CD4-positive, alpha-beta T cell treated with Interleukin-6 at 100 ng/mL for 8 hours (primary cell): Measurements from ENCODE around the gene ASB1.
"Not testable (repeated sequence)": the region's sequence is repeated elsewhere in the genome, so short reads cannot be mapped to it uniquely, and the experiment has no call there.

ENCODE experiments used
- DNase-seq: peaks from one replicate; pipeline ENCODE4 v3.0.0-alpha.2; 2020; ENCODE audit warnings: mixed read lengths, low spot score

Gene ASB1

DNA sequence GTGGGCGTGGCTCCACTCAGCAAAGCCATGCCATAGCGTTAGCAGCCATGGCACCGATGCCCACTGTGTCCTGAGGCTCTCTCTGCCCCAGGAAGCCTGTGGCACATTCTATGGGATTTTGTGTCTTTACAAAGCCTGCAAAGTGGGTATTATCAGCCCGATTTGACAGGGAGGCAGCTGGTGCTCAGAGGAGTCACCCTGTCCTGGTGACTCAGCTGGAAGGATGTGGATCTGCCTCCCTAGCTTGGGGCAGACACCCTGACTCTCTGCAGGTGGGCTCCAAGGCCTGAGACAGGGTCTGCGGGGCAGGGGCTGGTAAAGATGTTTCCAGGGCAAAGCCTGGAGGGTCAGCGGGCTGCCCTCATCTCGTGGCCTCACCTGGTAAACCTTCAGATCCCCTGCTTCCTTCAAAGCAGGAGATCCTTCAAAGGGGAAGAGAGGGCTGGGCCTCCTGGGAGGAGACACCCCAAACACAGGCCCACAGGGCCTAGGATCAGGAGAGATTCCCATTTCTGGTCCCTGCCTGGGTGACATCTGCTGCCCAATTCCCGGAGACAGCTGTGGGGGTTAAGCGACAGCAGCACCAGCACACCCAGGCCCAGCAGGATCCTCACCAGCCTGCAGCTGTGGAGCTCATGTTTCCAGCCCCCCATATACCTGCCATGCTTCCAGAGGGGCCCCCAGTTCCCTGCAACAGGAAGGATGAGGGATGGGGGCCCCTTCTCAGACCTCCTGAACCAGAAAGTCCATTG, 3.0 kb upstream of the ASB1 start:
- DNase-seq: no peak

DNA sequence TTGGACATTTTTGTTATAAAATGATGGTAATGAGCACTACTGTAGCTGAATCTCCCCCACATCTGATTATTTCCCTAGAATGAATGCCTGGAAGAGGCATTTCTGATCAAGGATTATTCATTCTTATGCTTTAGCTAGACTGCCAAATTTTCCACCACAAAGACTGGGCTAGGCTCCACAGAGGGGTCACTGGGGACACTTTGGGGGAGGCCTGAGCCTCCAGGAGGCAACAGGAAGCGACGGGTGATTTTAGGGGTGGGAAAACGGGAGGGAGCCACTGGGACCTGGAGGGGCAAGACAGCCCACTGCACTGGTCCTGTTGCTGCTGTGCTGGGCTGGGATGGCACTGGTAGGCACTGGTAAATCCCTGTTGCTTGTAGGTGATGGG, 2.4 kb upstream of the ASB1 start:
- DNase-seq: no peak

DNA sequence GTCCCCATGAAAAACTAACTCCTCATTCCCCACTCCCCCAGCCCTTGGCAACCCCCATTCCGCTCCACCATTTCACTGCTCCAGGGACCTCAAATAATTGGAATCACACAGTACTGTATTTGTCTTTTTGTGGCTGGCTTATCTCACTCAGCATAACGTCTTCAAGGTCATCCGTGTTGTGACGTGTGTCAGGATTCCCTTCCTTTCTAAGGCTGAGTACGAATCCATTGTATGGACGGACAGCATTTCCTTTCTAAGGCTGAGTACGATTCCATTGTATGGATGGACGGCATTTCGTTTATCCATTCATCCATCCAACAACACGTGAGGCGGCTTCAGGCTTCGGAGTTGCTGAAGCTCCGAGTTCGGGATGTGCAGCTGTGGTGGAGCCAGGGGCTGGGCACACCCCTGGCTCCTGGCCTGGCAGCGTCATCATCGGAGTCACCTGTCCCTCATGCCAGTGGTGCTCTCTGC, 1.2 kb upstream of the ASB1 start:
- no peak for DNase-seq

DNA sequence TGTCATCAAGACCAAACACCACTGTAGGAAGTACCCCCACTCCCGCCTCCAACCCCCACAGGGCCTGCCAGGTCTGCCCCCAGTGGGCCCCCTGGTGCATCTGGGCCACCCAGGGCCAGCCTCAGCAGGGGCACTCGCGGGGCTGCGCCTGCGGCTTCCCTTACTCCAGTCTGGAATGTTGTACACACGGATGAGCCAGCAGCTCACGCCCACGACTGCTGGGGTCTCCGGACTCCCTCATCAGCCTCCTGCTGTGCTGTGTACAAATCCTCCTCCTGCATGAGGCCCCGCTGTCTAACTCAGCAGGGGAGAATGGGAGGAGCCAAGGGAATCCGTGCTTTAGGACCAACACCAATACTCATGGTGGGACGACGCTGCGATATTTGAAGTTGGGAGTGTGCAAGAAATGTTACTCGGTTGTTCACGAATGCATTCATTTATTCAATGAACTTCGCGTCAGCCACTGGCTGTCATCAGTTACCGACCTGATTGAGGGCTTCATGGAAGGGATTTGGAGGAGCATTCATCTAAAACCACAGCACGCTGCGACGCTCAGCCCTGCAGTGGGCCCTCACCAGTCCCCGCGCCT, 654 bp upstream of the ASB1 start:
- DNase-seq: no peak

DNA sequence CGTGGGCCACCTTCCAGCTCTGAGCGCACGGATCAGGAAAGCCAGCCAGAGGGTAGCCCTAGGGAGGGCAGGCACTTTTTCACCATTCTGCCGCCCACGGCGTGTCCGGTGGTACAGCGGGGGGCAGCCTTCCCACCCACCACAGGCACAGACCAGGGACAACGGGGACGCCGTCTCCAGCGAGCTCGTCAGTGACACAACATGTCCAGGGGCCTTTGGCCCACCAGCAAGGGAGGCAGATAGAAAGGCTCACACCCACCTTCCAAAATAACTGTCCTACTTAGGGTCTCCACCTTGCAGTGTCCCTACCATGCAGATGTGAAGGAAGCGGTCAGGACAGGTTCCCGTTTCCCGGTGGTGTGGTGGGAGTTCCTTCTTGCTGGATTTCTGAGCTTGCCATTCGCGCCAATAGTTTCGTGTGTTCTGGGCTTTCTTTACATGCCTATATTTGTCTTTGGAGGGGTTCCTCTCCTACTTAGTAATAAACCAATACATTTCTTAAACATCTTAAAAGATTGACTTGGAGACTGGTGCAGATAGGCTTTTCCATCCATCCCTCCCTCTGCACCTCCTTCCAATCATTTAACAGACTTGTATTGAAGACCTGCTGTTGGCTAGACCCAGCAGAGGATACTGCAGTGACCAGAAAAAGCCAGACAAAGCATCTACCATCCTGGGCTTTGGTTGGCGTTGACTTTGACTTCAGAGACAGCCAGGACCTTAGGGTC, 872 bp downstream of the ASB1 start:
- no peak for DNase-seq

DNA sequence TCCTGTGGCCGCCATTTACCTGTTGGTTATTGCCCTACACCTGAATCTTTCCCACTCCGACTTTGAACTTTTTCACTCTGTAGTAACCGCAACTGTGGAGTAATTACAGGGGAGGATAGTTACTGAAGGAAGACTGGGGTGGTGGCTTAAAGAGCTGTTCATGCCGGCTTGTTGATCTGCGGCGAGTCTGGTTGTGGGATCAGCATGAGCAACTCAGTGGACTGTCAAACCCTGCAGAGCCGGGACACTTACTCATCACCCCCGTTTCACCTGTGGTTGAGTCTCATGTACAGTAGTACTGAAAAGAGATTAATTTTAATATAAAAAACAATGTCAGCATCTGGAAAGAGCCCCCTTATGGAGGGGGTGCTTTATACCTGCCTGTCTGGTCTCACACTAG, 2.1 kb downstream of the ASB1 start:
- no peak for DNase-seq

DNA sequence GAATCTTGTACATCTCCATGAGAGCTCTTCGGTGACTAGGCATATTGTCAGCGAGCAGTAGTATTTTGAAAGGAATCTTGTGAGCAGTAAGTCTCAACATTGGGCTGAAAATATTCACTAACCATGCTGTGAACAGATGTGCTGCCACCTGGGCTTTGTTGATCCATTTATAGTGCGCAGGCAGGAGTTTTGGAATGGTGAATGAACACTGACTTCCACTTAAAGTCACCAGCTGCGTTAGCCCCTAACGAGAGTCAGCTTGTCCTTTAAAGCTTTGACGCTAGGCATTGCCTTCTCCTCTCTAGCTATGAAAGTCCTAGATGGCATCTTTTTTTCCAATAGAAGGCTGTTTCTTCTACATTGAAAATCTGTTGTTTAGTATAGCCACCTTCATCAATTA, 4.1 kb downstream of the ASB1 start:
- no peak for DNase-seq

DNA sequence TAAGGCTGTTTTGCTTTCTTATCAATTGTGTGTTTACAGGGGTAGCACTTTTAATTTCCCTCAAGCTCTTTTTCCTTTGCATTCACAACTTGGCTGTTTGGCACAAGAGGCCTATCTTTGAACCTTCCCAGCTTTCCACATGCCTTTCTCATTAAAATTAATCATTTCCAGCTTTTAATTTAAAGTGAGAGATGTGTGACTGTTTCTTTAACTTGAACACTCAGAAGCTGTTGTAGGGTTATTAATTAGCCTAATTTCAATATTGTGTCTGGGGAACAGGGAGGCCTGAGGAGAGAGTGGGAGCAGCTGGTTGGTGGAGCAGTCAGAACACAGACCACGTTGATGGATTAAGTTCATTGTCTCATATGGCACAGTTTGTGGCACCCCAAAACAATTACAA, 4.7 kb downstream of the ASB1 start:
- DNase-seq: no peak

DNA sequence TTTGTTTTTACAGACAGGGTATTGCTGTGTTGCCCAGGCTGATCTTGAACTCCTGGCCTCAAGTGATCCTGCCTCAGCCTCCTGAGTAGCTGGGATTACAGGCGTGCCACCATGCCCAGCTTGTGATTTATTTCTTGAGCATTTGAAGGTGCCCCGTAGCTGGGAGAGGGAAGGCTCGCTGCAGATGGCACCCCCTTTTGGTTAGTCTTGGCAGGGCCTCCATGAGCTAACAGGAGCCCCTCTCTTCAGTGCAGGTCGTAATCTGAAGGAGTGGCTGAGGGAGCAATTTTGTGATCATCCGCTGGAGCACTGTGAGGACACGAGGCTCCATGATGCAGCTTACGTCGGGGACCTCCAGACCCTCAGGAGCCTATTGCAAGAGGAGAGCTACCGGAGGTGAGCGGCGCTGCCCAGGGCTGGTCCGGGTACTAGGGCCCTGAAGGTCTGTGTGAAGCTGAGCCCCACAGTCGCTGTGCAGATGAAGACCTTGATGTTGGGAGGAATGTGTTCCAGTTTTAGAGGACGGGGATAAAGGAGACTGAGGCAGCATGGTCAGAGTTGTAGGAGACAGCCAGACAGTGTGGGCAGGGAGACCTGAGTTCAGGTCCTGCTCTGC, 6.7 kb downstream of the ASB1 start:
- DNase-seq: no peak

DNA sequence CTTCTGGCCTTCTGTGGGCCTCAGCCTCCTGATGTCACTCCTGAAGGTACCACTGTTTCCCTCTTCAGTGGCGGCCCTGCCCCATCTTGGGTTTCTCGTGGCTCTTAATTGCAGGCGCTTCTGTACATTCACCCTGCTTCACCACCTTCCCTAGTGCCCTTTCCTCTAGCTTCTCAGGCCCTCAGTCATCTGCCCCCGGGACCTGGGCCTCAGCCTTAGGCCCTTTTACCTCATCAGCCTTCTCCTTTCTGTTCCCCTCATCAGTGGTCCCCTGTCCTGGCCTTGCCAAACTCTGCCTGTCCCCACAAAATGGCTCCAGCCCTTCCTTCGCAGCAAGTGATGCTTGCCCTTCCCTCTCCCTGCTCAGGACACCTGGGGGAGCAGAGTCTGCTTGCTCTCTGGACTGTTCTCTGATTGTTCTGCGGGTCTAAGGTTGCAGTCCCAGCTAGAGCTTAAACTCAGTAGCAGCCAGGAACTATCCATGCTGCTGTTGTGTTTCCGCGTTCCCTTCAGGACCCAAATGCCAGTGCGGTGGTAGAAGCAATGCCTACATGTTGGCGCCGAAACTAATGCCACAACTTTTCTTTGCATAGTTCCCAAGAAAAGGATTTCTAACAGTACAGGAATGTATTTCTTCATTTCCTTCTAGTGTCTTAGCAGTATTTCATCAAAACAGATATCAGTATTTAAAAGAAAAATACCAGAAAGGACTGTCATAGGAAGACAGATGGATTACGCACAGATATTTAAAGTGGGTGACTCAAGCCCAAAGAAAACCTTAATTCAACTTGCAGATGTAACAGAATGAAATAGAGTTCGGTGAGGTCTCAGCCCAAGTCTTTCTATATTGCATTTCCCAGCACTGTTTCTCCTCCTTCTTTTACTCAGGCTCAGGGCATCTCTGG, 7.5 kb downstream of the ASB1 start:
- no peak for DNase-seq

DNA sequence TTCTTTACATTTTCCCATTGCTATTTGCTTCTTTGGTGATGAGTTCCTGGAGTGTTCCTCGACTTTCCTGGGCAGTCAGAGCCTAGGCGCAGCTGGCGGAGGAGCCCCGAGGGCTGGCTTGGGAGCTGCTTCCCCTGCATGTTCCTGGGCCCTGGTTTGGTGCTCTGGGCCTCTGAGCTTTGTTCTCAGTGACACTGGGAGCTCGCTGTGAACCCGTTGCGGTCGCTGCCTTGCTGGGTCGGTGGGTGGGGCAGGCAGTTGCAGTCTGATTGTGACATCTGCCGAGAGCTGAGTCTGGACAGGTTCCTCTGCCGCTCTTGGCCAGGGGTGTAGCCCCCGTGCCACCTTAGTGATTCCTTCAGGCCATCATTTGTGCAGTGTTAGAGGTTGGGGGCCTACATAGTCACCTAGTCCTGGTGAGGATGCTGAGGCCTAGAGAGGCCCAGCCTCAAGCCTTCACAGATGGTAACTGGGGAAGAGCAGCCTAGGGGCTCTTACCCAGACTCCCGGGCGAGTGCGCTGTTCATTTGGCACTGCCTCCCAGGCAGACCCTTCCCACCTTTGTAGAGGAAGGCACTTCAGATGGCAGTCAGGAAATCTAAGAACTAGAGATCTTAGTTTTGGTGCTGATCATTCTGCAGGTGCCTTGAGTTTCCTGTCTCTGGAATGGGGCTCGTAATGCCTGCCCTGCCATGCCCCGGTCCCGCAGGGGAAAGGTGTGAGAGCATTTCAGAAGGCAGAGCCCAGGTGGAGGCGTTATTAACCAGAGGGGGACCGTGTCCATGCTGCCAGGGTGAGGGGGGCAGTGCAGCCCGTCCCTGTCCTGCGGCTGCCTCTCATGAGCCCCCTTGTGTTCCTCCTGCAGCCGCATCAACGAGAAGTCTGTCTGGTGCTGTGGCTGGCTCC, 8.4 kb downstream of the ASB1 start:
- no peak for DNase-seq

DNA sequence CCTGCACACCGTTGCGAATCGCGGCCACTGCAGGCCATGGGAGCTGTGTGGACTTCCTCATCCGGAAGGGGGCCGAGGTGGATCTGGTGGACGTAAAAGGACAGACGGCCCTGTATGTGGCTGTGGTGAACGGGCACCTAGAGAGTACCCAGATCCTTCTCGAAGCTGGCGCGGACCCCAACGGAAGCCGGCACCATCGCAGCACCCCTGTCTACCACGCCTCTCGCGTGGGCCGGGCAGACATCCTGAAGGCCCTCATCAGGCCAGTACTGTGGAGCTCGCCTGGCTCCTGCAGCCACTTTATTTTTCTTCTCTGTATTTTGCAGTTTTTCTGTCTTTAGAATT, 9.0 kb downstream of the ASB1 start:
- no peak for DNase-seq

DNA sequence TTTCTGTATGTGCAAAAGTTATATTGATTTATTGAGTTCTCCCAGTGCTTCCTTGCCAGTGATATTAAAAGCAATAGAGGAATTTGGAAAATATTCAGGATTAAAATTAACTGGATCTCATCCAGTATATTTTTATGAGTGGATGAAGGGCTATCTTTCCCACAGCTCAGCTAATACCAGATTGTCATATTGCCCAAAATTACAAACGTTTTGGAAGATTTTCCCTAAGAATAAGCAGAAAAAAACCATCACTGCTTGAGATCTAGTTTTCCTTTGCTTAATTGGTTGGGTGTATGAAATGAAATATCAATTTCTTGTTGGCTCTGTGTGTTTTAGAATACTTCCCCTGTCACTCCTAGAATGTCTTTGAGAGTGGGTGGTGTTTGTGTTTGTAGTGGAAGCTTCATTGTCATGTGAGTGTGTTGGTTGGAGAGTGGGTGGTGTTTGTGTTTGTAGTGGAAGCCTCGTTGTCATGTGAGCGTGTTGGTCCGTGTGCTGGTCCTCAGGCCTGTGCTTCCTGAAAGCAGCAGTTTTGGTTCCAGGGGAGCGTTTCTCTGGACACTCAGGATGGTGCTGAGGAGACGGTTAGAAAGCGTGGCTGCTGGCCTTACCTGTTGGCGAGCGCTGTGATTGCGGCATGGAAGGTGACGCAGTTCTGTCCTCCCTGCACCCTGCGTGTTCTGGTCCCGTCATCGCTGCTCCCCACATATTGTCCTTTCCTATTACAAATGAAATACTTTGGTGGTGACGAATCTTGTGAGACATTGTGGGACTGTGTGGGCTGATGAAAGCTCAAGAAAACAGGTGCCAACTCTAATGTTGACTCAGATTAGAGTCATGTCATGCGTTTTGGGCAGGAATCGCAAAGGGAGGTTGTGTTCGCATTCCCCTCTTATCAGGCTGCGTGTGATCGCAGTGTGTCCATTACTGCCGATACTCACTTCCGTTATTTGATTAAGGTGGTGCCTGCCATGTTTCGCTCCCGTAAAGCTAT, 12.4 kb downstream of the ASB1 start:
- DNase-seq: no peak

DNA sequence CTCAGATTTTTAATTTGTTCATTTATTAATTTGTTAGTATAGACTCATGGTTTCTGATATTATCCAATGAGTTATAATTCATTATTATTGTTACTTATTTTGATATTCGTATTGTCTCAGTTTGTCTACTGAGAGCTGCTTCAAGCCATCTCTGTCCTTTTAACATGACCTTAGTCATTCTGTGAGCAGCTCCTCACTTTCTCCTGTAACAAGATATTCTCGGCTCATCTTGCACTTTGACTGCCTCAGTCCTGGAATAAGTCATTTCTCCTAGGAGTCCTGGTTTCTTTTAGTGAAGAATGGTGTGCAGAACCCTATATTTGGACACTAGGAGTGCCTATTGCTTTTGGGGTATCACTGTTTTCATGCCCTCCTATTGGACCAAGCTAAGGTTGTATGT, 13.2 kb downstream of the ASB1 start:
- no peak for DNase-seq

DNA sequence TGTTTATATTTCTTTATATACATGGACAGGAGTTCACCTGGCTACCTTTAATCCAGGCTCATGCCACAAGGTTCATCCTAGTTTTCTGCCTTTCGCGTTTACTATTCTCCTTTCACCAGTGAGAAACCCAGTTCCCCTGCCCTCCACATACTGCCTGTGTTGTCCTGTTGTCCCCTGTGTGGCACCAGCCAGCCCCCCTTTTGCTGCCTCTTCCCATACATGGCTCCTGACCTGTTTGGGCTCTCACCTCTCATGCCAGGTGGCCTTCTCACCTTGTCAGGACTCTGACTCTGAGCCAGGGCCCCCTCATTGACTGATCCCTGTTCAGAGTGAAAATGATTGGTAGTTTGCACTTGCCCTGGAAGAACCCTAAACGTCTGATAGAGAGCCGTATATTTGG, 13.6 kb downstream of the ASB1 start:
- no peak for DNase-seq

DNA sequence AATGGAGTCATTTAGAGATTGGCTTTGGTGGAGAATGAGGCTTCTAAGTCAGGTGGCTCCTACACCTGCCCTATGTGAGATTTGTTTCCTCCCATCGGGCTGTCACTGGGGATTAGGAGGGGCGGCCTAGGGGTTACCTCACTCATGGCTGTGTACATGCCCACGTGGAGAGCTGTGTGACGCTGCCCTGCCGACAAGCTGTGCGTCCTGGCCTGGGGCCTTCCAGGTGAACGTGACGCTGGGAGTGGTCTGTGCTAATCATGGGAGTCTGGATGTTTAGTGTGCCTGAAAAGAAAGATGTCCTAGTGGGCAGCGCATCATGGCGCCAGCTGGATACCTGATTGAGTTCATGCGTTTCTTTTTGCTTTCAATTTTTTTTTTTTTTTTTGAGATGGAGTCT, 14.0 kb downstream of the ASB1 start:
- no peak for DNase-seq

DNA sequence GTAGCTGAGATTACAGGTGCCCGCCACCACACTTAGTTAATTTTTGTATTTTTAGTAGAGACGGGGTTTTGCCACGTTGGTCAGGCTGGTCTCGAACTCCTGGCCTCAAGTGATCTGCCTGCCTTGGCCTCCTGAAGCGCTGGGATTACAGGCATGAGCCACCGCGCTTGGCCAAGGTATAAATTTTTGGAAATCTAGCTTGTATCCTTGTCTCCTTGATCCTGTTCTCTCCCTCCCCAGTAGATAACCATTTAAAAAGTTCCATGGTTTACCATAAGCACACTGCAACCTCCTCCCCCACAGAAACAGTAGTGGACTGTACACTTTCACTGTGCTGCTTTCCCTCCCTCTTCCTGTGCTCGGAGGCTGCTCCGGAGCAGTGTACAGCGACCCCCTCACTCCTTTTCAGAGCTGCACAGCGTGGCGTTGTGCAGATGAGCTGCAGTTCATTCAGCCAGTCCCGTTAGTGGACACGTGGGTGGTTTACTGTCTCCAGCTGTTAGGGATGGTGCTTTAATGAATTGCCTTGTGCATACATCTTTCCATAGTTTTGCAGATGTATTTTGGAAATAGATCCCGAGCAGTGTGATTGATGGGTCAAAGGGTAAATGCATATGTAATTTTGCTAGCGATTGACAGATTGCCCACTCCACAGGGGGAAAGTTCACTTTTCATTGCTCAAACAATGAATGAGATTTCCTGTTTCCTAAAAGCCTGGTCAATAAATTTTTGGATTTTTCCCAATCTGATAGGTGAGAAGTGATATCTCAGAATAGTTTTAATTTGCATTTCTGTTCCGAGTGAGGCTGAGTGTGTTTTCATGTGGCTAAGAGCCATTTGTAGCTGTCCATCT, 14.8 kb downstream of the ASB1 start:
- DNase-seq: no peak

DNA sequence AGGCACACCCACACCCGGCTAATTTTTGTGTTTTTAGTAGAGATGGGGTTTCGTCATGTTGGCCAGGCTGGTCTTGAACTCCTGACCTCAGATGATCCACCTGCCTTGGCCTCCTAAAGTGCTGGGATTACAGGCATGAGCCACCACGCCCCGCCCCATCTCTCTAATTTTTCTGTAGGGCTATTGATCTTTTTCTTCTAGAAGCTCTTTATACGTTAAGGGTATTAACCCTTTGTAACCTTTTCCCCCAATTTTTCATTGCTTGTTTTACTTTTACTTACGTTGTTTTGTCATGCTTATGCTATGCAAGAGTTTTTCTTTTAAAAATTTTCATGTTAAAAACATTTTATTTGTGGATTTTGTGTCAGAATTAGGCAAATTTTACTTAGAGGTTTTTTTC, 15.5 kb downstream of the ASB1 start:
- not testable (repeated sequence) for DNase-seq

DNA sequence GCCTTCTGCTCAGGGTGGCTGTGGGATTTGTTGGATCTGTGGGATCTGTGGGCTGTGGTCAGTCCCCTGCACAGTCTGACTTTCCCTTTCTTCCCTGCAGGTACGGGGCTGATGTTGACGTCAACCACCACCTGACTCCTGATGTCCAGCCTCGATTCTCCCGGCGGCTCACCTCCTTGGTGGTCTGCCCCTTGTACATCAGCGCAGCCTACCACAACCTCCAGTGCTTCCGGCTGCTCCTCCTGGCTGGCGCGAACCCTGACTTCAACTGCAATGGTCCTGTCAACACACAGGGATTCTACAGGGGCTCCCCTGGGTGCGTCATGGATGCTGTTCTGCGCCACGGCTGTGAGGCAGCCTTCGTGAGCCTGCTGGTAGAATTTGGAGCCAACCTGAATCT, 17.5 kb downstream of the ASB1 start:
- DNase-seq: no peak
